Left forelimb (tissue), 1 donor: ENCODE data around the gene C1QTNF2.

Source experiments
- DNase-seq: peaks from one replicate; pipeline ENCODE4 v3.0.0-alpha.2; 2018; ENCODE audit warnings: low spot score

C1QTNF2 gene

GRCh38 chr5:160369990-160370712 lies at the start of gene C1QTNF2:
Gene C1QTNF2, minus strand, starts transcription at chr5:160370626. Its CDS starts 15,615 bp downstream, at chr5:160355011.
- DNase-seq = peak; percentile 87

- no peak for DNase-seq
Measured at GRCh38 chr5:160420331-160420610, 49.8 kb upstream of the C1QTNF2 start.

DNA sequence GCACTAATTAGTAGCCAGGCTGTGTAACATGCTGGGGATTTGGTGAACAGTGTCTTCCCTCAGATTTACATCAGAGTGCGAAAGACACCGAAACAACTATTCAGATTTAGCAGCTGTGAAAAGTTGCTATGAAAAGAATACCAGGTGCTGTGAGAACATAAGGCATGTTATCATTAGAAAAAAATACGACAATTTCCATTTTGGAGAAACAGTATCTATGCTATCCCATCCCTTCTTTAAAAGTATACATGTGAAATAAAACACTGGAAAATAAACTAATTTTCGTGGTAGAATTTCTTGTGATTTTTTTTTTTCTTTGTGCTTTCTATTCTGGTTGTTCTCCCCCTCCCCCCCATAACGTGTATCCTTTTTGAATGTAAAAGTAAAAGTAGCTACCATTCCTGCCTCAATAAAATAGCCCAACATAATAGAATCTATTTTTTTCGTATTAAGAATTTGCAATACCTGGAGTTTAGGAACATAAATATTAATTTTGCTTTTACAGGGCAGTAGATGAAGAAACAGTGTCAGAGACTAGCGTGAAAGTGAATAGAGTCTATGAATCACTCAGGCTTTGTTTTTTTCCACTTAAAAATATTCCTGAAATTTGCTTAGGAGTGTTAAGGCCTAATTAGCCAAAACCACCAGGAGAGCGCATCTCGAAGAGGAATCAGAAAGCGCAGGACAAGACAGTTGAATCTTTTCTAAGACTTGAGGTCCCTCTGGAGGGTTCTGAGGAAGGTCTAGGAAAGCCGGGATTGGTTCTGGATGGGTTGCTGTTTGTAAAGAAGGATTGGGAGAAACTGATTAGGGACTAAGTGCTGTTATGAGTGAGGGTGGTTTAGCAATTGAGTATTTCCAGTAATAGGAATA lies 49.3 kb upstream of the C1QTNF2 start:
- no peak for DNase-seq

GRCh38 chr5:160418561-160419457 lies 48.4 kb upstream of the C1QTNF2 start, which contains the start of gene SLU7:
Gene SLU7, minus strand, starts transcription at chr5:160419081. Its CDS starts 3,787 bp downstream, at chr5:160415294.
- DNase-seq = peak; percentile 98

GRCh38 chr5:160399402-160400353 lies 29.3 kb upstream of the C1QTNF2 start, which contains the start of gene FAM200C:
Gene FAM200C, minus strand, starts transcription at chr5:160400054. Its CDS starts 4,564 bp downstream, at chr5:160395490.
- DNase-seq = peak; percentile 95

- DNase-seq = no peak
Measured at GRCh38 chr5:160398806-160399205, 28.4 kb upstream of the C1QTNF2 start.

DNA sequence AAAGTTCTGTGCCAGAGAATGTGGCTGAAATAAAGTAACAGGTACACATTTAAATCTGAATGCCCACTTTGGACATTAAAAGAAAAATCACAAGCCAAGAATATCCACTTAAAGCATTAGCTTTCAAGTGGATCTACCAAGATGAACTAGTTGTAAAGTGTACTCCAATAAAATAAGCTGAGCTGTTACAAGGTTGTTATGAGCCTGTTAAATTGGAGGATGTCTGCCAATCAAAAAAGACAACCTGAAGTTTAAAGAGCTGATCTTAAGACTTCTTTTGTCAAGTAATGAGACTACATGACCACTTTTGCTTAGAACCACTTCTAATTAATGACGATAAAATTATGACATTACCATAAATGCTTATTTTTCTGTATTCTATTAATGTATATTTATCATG lies 27.1 kb upstream of the C1QTNF2 start:
- DNase-seq = no peak

DNA sequence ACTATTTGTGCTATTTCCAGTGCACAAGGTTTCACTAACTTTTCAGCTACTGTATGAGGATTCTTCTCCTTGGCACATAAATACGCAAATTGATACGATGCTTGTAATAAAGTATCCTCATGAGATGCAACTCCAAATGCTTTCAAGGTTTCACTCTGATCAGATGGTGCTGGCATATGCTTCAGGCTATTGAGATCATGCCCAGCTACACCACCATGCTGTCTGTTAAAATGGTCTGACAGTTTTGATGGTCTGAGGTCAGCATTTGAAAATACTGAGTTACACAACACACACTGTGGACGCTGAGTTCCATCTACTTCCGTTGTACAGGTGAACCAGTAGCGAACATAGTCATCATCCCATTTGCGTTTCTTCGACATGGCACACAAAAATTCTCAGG lies 24.7 kb upstream of the C1QTNF2 start:
- DNase-seq = no peak

DNA sequence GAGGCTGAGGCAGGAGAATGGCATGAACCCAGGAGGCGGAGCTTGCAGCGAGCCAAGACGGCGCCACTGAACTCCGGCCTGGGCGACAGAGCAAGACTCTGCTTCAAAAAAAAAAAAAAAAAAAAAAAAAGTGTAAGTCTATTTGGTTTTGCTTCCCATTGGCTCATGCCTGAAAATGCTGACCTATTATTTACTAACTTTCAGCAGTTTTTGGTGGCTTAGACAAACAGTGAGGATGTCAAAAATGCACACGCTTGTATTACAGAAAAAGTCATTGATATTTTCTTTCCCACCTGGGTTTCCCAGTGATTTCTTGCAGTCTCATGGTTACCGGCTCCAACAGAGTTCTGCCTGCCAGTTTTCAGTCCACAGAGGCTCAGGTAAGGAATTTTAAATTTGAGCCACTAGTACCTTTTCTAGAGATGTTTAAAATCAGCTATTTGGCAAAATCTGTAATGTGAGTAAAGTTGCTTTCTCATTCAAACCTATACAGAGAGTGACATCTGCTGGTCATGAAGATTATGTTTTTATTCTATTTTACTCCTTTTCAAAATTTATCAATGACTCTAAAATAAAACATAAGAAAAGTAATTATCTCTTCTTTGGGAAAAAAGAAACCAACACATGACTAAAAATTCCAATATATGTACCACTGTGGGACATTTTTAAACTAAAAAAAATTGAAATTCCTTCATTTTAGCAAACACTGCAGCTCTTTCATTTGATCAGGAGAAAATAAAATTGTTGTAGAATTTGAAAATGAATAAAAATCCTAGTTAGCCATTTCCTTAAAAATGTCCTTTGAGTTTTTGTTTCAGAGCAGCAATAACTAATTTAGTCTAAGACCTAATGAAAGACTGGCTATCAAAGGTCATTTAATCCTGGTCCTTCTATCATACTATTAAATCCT lies 20.6 kb upstream of the C1QTNF2 start:
- no peak for DNase-seq

GRCh38 chr5:160387445-160387844 lies 17.0 kb upstream of the C1QTNF2 start:
- DNase-seq = no peak

GRCh38 chr5:160385496-160385895 lies 15.1 kb upstream of the C1QTNF2 start:
- DNase-seq = no peak

DNA sequence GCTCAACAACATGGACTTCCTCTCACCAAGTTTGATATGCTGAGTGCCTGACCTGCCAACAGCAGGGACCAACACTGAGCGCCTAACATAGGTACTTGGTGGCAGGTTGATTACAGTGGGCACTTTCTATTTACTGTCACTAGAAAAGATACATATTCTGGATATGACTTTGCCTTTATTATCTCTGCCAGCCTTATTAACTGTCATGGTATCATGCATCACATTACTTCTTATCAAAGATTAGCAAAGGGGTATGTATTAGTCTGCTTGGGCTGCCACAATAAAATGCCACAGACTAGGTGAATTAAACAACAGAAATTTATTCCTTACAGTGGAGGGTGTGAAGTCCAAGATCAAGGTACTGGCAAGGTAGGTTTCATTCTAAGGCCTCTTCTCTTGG lies 14.3 kb upstream of the C1QTNF2 start:
- DNase-seq = no peak

DNA sequence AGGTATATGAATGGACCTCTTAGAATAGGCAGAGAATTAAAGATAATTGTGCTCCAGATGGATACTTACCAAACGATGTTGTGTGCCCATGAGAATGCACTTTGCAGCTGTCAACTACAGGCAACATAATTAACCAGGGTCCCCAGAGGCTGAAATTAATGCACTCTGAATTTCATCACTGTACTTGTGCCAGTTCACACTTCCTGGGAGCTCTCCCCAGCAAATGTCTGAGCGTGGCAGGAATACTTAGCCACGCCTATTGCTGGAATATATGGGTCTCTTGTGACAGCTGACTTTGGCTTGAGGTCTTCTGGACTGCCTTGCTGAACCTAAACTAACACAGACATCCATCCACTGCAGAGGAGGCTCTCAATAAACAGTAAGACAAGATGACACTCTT lies 11.9 kb upstream of the C1QTNF2 start:
- no peak for DNase-seq

- no peak for DNase-seq
Measured at GRCh38 chr5:160380041-160380440, 9.6 kb upstream of the C1QTNF2 start.

DNA sequence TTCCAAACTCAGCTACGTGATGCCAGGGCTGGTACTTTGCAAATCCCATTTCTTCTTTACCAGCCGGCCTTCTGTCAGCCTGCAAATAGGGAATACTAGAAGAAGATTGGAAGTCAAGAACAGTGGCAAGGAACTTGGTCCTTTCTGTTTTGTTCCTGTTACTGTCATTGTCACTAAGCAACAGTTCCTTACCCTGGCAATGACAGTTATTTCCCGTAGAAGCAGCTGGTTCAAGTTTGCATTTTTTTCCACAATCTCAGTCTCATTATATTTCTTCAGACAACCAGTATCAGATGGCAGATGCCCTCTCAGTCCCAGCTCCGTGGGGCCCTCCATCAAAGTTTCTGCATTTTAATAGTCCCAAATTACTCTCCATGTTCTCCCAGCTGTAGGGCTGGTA lies 9.1 kb upstream of the C1QTNF2 start:
- DNase-seq = no peak

DNA sequence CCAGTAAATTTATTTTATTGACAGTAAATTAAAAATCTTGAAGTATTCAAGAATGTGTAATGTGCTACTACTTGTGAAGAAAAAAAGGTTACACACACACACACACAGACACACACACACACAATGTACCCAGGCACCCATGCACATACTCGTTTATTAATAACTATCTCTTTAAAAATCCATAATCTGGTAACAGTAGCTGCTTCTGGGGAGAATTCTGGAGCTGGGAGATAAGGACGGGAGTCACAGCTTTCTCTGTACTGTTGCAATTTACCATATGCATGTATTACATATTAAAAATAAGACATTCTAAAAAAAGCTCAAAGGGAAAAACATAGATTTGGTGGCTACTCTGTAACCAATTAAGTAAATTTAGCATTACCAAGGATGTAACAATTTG lies 7.9 kb upstream of the C1QTNF2 start:
- DNase-seq = no peak

GRCh38 chr5:160377651-160378050 lies 7.2 kb upstream of the C1QTNF2 start:
- DNase-seq = no peak

DNA sequence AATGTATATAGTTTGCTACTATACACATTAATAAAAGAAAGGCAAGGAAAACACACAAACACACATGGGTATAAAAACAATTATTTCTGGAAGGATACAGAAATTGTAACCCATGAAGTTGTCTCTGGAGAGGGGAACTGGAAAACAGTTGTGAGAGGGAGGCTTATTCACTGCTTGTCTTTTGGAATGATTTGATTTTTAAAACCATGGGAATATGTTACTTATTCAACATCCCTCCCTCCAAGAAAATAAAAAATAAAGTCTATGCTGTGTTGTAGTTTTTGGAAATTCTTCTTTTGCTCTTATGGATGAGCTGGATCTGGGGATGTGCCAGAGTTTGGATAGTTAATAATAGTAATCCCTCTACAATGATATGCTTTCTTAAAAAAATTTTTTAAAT lies 6.0 kb upstream of the C1QTNF2 start:
- no peak for DNase-seq

DNA sequence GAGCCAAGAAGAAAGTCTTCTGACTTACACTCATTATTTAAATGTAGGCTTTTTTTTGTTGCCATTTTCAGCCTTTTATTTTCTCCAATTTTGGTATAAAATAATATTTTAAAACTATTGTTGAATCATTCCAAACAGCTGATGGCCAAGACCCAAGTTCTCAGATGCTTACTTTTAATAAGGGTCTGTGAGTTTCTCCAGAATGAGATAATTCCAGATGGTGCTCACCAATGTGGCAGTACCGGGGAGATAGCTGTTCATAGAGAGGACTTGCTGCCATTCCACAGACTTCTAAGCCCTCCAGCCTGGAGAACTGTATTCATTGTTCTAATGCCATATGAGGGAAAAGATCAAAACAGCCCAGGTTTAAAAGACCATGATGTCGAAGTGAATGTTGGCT lies 5.3 kb upstream of the C1QTNF2 start:
- DNase-seq = no peak

- DNase-seq = no peak
Measured at GRCh38 chr5:160375166-160375565, 4.7 kb upstream of the C1QTNF2 start.
